ENCODE results near the gene WWC1.
"Not testable (repeated sequence)": the region's sequence is repeated elsewhere in the genome, so short reads cannot be mapped to it uniquely, and the experiment has no call there.

The WWC1 gene

GRCh38 chr5:168435340-168435739, 143.9 kb downstream of the WWC1 start:
- not testable (repeated sequence) for H3K9ac ChIP-seq (ENCODE audit: low read length); H2BK12ac ChIP-seq (ENCODE audit: low read length in 2 of 2); H2AK5ac ChIP-seq (ENCODE audit: low read length, severe bottlenecking)

GRCh38 chr5:168438349-168438748, 146.9 kb downstream of the WWC1 start:
- no peak overlapping the region for H3K18ac ChIP-seq (ENCODE audit: low read depth in 1 of 2, low read length in 2 of 2)
- no peak for DNase-seq
- H3K9me3 ChIP-seq (ENCODE audit: control insufficient read depth, low read length) = no peaks in the 10 kb centered on the region
- H2BK12ac ChIP-seq (ENCODE audit: low read length in 2 of 2) = no peak overlapping the region
- H2AFZ ChIP-seq (ENCODE audit: low read depth, low read length) = no peak overlapping the region
- WGBS = 95% methylated on average over 4 of the region's 5 CpGs
- no peak overlapping the region for H3K4me3 ChIP-seq (ENCODE audit: insufficient read depth in 1 of 2, low read depth in 1 of 2, low read length in 2 of 2)
- no peak overlapping the region for H2BK15ac ChIP-seq (ENCODE audit: low read depth, poor library complexity, severe bottlenecking)
- H2BK5ac ChIP-seq (ENCODE audit: low read depth, low read length, poor library complexity, severe bottlenecking) = no peak overlapping the region
- no peak overlapping the region for H3K23ac ChIP-seq (ENCODE audit: low read length in 2 of 2)
- H3K79me1 ChIP-seq (replicated peaks; ENCODE audit: low read length, poor library complexity, severe bottlenecking) = no peaks in the 10 kb centered on the region
- H3K4me1 ChIP-seq (ENCODE audit: control insufficient read depth, insufficient read depth, low read depth, low read length) = no peaks in the 10 kb centered on the region
- H2AK5ac ChIP-seq (ENCODE audit: low read length, severe bottlenecking) = no peak overlapping the region
- no peak overlapping the region for H3K4ac ChIP-seq (ENCODE audit: low read depth in 1 of 2, low read length in 2 of 2)
- no peaks in the 10 kb centered on the region for H3K27me3 ChIP-seq (ENCODE audit: control insufficient read depth in 1 of 2, insufficient read depth in 1 of 2, low read length in 2 of 2)
- H4K91ac ChIP-seq (ENCODE audit: low read length) = no peak overlapping the region
- H3K27ac ChIP-seq (ENCODE audit: low read length, poor library complexity, severe bottlenecking) = no peak overlapping the region
- no peak overlapping the region for H4K8ac ChIP-seq (ENCODE audit: low read length)
- H3K4me2 ChIP-seq (ENCODE audit: low read length, poor library complexity, severe bottlenecking) = no peak overlapping the region
- H3K36me3 ChIP-seq (ENCODE audit: control insufficient read depth in 1 of 2, insufficient read depth in 2 of 2, low read depth in 1 of 2, low read length in 2 of 2) = peaks cover 0 to 17% of the 10 kb centered on the region in 2 experiments
- no peak overlapping the region for H3K9ac ChIP-seq (ENCODE audit: low read length)
- H3K14ac ChIP-seq (ENCODE audit: low read length in 2 of 2) = no peak overlapping the region
- H2BK120ac ChIP-seq (ENCODE audit: low read depth, low read length) = no peak overlapping the region

More at GRCh38 chr5:168435340-168435739, 143.9 kb downstream of the WWC1 start:
- not testable (repeated sequence) for H2BK120ac ChIP-seq (ENCODE audit: low read depth, low read length); H3K9me3 ChIP-seq (ENCODE audit: control insufficient read depth, low read length); H3K4me2 ChIP-seq (ENCODE audit: low read length, poor library complexity, severe bottlenecking); H3K27me3 ChIP-seq (ENCODE audit: control insufficient read depth in 1 of 2, insufficient read depth in 1 of 2, low read length in 2 of 2); H4K91ac ChIP-seq (ENCODE audit: low read length); DNase-seq; H3K18ac ChIP-seq (ENCODE audit: low read depth in 1 of 2, low read length in 2 of 2); H3K14ac ChIP-seq (ENCODE audit: low read length in 2 of 2); H2AFZ ChIP-seq (ENCODE audit: low read depth, low read length); H3K4me1 ChIP-seq (ENCODE audit: control insufficient read depth, insufficient read depth, low read depth, low read length); H3K4me3 ChIP-seq (ENCODE audit: insufficient read depth in 1 of 2, low read depth in 1 of 2, low read length in 2 of 2); H4K8ac ChIP-seq (ENCODE audit: low read length); H3K79me1 ChIP-seq (replicated peaks; ENCODE audit: low read length, poor library complexity, severe bottlenecking); H3K4ac ChIP-seq (ENCODE audit: low read depth in 1 of 2, low read length in 2 of 2); H2BK15ac ChIP-seq (ENCODE audit: low read depth, poor library complexity, severe bottlenecking); H3K27ac ChIP-seq (ENCODE audit: low read length, poor library complexity, severe bottlenecking); H3K23ac ChIP-seq (ENCODE audit: low read length in 2 of 2); H2BK5ac ChIP-seq (ENCODE audit: low read depth, low read length, poor library complexity, severe bottlenecking)
- H3K36me3 ChIP-seq (ENCODE audit: control insufficient read depth in 1 of 2, insufficient read depth in 2 of 2, low read depth in 1 of 2, low read length in 2 of 2) = peaks cover 11 to 32% of the 10 kb centered on the region in 2 experiments
- 92% methylated on average over 4 of the region's 4 CpGs for WGBS

- Histone ChIP-seq H2AFZ (ENCODE audit: low read depth, low read length) (no peak overlapping the region), H3K4me2 (ENCODE audit: low read length, poor library complexity, severe bottlenecking) (no peak overlapping the region)
Observed at GRCh38 chr5:168443533-168443932, 152.1 kb downstream of the WWC1 start.

GRCh38 chr5:168443950-168444700, 152.7 kb downstream of the WWC1 start:
- no peak overlapping the region for H2AFZ ChIP-seq (ENCODE audit: low read depth, low read length)
- H2BK12ac ChIP-seq (ENCODE audit: low read length in 2 of 2) = no peak overlapping the region
- no peaks in the 10 kb centered on the region for H3K4me1 ChIP-seq (ENCODE audit: control insufficient read depth, insufficient read depth, low read depth, low read length)
- no peak overlapping the region for H4K91ac ChIP-seq (ENCODE audit: low read length)
- H3K9ac ChIP-seq (ENCODE audit: low read length) = no peak overlapping the region
- H3K23ac ChIP-seq (ENCODE audit: low read length in 2 of 2) = no peak overlapping the region
- H4K8ac ChIP-seq (ENCODE audit: low read length) = no peak overlapping the region
- no peak overlapping the region for H2BK15ac ChIP-seq (ENCODE audit: low read depth, poor library complexity, severe bottlenecking)
- H3K4ac ChIP-seq (ENCODE audit: low read depth in 1 of 2, low read length in 2 of 2) = no peak overlapping the region
- H3K9me3 ChIP-seq (ENCODE audit: control insufficient read depth, low read length) = no peaks in the 10 kb centered on the region
- WGBS = 90% methylated on average over 4 of the region's 4 CpGs
- no peaks in the 10 kb centered on the region for H3K79me1 ChIP-seq (replicated peaks; ENCODE audit: low read length, poor library complexity, severe bottlenecking)
- H3K4me3 ChIP-seq (ENCODE audit: insufficient read depth in 1 of 2, low read depth in 1 of 2, low read length in 2 of 2) = no peak overlapping the region
- no peak overlapping the region for H2BK5ac ChIP-seq (ENCODE audit: low read depth, low read length, poor library complexity, severe bottlenecking)
- no peak overlapping the region for H2BK120ac ChIP-seq (ENCODE audit: low read depth, low read length)
- no peak for DNase-seq
- no peak overlapping the region for H3K27ac ChIP-seq (ENCODE audit: low read length, poor library complexity, severe bottlenecking)
- no peak overlapping the region for H2AK5ac ChIP-seq (ENCODE audit: low read length, severe bottlenecking)
- H3K27me3 ChIP-seq (ENCODE audit: control insufficient read depth in 1 of 2, insufficient read depth in 1 of 2, low read length in 2 of 2) = no peaks in the 10 kb centered on the region
- no peak overlapping the region for H3K14ac ChIP-seq (ENCODE audit: low read length in 2 of 2)
- H3K4me2 ChIP-seq (ENCODE audit: low read length, poor library complexity, severe bottlenecking) = no peak overlapping the region
- no peak overlapping the region for H3K18ac ChIP-seq (ENCODE audit: low read depth in 1 of 2, low read length in 2 of 2)
- peaks cover 7 to 10% of the 10 kb centered on the region in 2 experiments for H3K36me3 ChIP-seq (ENCODE audit: control insufficient read depth in 1 of 2, insufficient read depth in 2 of 2, low read depth in 1 of 2, low read length in 2 of 2)

More at GRCh38 chr5:168443533-168443932, 152.1 kb downstream of the WWC1 start:
- H3K27ac ChIP-seq (ENCODE audit: low read length, poor library complexity, severe bottlenecking) = no peak overlapping the region
- H4K8ac ChIP-seq (ENCODE audit: low read length) = no peak overlapping the region
- no peak overlapping the region for H2BK5ac ChIP-seq (ENCODE audit: low read depth, low read length, poor library complexity, severe bottlenecking)
- H3K23ac ChIP-seq (ENCODE audit: low read length in 2 of 2) = no peak overlapping the region
- H3K79me1 ChIP-seq (replicated peaks; ENCODE audit: low read length, poor library complexity, severe bottlenecking) = no peaks in the 10 kb centered on the region
- no peak for DNase-seq
- H3K27me3 ChIP-seq (ENCODE audit: control insufficient read depth in 1 of 2, insufficient read depth in 1 of 2, low read length in 2 of 2) = no peaks in the 10 kb centered on the region
- no peaks in the 10 kb centered on the region for H3K9me3 ChIP-seq (ENCODE audit: control insufficient read depth, low read length)
- no peak overlapping the region for H2AK5ac ChIP-seq (ENCODE audit: low read length, severe bottlenecking)
- no peaks in the 10 kb centered on the region for H3K4me1 ChIP-seq (ENCODE audit: control insufficient read depth, insufficient read depth, low read depth, low read length)
- H2BK12ac ChIP-seq (ENCODE audit: low read length in 2 of 2) = no peak overlapping the region
- no peak overlapping the region for H3K14ac ChIP-seq (ENCODE audit: low read length in 2 of 2)
- no peak overlapping the region for H3K4me3 ChIP-seq (ENCODE audit: insufficient read depth in 1 of 2, low read depth in 1 of 2, low read length in 2 of 2)
- no peak overlapping the region for H3K9ac ChIP-seq (ENCODE audit: low read length)
- peaks cover 7 to 10% of the 10 kb centered on the region in 2 experiments for H3K36me3 ChIP-seq (ENCODE audit: control insufficient read depth in 1 of 2, insufficient read depth in 2 of 2, low read depth in 1 of 2, low read length in 2 of 2)
- H3K4ac ChIP-seq (ENCODE audit: low read depth in 1 of 2, low read length in 2 of 2) = no peak overlapping the region
- H2BK120ac ChIP-seq (ENCODE audit: low read depth, low read length) = no peak overlapping the region
- H2BK15ac ChIP-seq (ENCODE audit: low read depth, poor library complexity, severe bottlenecking) = no peak overlapping the region
- no peak overlapping the region for H3K18ac ChIP-seq (ENCODE audit: low read depth in 1 of 2, low read length in 2 of 2)
- no peak overlapping the region for H4K91ac ChIP-seq (ENCODE audit: low read length)

Measured in mesenchymal stem cell (in vitro differentiated cells and primary cell).